ENCODE results near the gene MAGEF1.

DNA sequence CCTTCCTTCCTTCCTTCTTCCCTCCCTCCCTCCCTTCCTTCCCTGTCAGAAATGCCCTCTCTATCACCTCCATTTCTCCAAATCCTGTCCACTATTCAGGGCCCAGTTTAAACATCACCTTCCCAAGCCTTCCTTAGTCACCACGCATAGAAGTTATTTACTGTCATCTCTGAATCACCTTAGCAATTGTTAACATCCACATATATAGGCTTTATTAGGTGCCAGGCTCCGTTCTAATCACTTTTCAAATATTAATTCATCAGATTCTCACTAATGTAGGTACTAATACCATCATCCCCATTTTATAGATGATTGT is 1.1 kb upstream of the MAGEF1 start:
- no peak for TF ChIP-seq POLR2A (IDR thresholded peaks at IDR 0.05)
- TF ChIP-seq, protein P1, sequence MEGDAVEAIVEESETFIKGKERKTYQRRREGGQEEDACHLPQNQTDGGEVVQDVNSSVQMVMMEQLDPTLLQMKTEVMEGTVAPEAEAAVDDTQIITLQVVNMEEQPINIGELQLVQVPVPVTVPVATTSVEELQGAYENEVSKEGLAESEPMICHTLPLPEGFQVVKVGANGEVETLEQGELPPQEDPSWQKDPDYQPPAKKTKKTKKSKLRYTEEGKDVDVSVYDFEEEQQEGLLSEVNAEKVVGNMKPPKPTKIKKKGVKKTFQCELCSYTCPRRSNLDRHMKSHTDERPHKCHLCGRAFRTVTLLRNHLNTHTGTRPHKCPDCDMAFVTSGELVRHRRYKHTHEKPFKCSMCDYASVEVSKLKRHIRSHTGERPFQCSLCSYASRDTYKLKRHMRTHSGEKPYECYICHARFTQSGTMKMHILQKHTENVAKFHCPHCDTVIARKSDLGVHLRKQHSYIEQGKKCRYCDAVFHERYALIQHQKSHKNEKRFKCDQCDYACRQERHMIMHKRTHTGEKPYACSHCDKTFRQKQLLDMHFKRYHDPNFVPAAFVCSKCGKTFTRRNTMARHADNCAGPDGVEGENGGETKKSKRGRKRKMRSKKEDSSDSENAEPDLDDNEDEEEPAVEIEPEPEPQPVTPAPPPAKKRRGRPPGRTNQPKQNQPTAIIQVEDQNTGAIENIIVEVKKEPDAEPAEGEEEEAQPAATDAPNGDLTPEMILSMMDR (IDR thresholded peaks at IDR 0.05) = no peak
- TF ChIP-seq EP300 (IDR thresholded peaks at IDR 0.05; ENCODE audit: low read depth) = no peak
- no peak for TF ChIP-seq POLR2AphosphoS5 (IDR thresholded peaks at IDR 0.05)

Measured in transverse colon (tissue), 4 donors.